Tibial artery (tissue), 4 donors: ENCODE measurements around the gene GCLC.

Experiments
- DNase-seq, 2 donors: peaks; one replicate each; pipeline ENCODE4 v3.0.0-alpha.2; 2019
- H3K27ac ChIP-seq, 2 donors: fragments of 200-600 bp; sonication (generic) in 1 of 2; 1 replicate in 1 of 2; 2 replicates in 1 of 2; pipeline ENCODE4 v1.5.1; 2018 to 2019; ENCODE audit warnings: mild to moderate bottlenecking in 1 of 2
- H3K27me3 ChIP-seq, 2 donors: fragments of 200-600 bp; sonication (generic) in 1 of 2; one replicate each; pipeline versions ENCODE4 v1.5.1 to v1.6.0; 2016 to 2019
- H3K36me3 ChIP-seq, 3 donors: fragments of 200-600 bp; sonication (generic) in 2 of 3; one replicate each; pipeline ENCODE4 v1.5.1; 2016 to 2019; ENCODE audit warnings: mild to moderate bottlenecking in 2 of 3
- H3K4me1 ChIP-seq, 4 donors: fragments of 200-600 bp; sonication (generic) in 2 of 4; 1 replicate in 3 of 4; 2 replicates in 1 of 4; pipeline ENCODE4 v1.5.1; 2016 to 2019
- H3K4me3 ChIP-seq, 2 donors: fragments of 200-600 bp; sonication (generic) in 1 of 2; 1 replicate in 1 of 2; 2 replicates in 1 of 2; pipeline ENCODE4 v1.5.1; 2018 to 2019; ENCODE audit warnings: mild to moderate bottlenecking in 2 of 2
- H3K9me3 ChIP-seq, 3 donors: fragments of 200-600 bp; sonication (generic) in 1 of 3; one replicate each; pipeline ENCODE4 v1.5.1; 2016 to 2019
- CTCF ChIP-seq, 2 experiments: fragments of 200-600 bp in 1 of 2; fragments of 450-650 bp in 1 of 2; IDR thresholded peaks; one replicate each; pipeline ENCODE4 v1.5.1; 2017 to 2019; ENCODE audit warnings: antibody characterized with exemption in 2 of 2, mild to moderate bottlenecking in 1 of 2, moderate library complexity in 1 of 2
- intact Hi-C: fragments of 100-400 bp; cut with DNase I; formaldehyde crosslinking; loops from one replicate; pipeline ENCODE4 v1.15.0; 2023; ENCODE audit warnings: low total_unique reads

Gene GCLC

GRCh38 chr6:53587291-53587690, 42.4 kb upstream of the GCLC start:
- Histone ChIP-seq H3K4me3 (no peak overlapping the region), H3K4me1 (peaks cover 0 to 4% (median 0%) of the 10 kb centered on the region in 4 donors), H3K9me3 (no peaks in the 10 kb centered on the region), H3K27me3 (no peaks in the 10 kb centered on the region), H3K36me3 (no peaks in the 10 kb centered on the region), H3K27ac (no peak overlapping the region)
- TF ChIP-seq CTCF (IDR thresholded peaks at IDR 0.05), result no peak
- DNase-seq, result no peak
- intact Hi-C loops, result no loop called here

- no peaks in the 10 kb centered on the region for H3K36me3 ChIP-seq
- no peaks in the 10 kb centered on the region for H3K9me3 ChIP-seq
- TF ChIP-seq CTCF (IDR thresholded peaks at IDR 0.05), result no peak
- H3K27me3 ChIP-seq, result no peaks in the 10 kb centered on the region
- intact Hi-C loops, result no loop called here
- H3K27ac ChIP-seq, result no peak overlapping the region
- peak in 1 of 2 donors; percentile 22 for DNase-seq
- H3K4me3 ChIP-seq, result no peak overlapping the region
- peaks cover 0 to 10% (median 1%) of the 10 kb centered on the region in 4 donors for H3K4me1 ChIP-seq
Observed at GRCh38 chr6:53585208-53585900, 40.5 kb upstream of the GCLC start.

DNA sequence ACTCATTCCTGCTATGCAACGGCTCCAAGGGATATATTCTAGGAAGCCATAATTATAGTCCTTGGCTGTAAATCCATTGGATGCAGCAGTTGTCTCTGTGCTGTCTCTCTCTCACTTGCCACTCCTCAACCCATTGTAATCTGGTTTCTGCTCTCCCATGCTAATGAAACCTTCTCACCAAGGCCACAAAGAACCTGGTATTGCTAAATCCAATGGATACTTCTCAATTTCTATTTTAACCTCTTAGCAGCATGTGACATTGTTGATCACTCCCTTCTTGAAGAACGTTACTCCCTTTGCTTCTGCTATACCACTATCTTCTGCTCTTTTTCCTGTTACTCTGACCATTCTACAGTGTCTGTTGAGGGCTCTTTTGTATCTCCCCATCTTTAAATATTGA, 39.8 kb upstream of the GCLC start:
- Histone ChIP-seq H3K9me3 (no peaks in the 10 kb centered on the region), H3K27me3 (no peaks in the 10 kb centered on the region), H3K4me1 (peaks cover 0 to 10% (median 1%) of the 10 kb centered on the region in 4 donors), H3K36me3 (no peaks in the 10 kb centered on the region), H3K27ac (no peak overlapping the region), H3K4me3 (no peak overlapping the region)
- no peak for TF ChIP-seq CTCF (IDR thresholded peaks at IDR 0.05)
- intact Hi-C loops, result no loop called here
- DNase-seq, result no peak

DNA sequence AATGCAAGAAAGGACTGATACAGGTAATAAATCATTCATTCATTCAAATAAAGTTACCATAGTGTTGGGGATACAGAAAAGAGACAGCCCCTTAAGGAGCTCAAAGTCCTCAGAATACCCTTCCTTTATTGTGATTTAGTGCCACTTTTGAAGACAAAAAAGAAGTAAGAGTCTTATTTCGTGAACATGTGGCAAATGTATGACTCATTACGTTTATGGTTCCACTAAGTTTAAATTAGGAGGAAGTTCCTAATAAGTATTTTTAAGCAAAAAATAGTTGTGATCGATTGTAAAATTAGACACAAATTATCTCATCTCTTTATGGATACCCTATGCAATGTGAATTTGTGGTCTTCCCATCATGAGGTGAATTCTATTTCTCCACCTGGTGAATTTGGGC, 38.5 kb upstream of the GCLC start:
- no peak overlapping the region for H3K4me3 ChIP-seq
- peaks cover 0 to 10% (median 1%) of the 10 kb centered on the region in 4 donors for H3K4me1 ChIP-seq
- intact Hi-C loops, result no loop called here
- H3K27ac ChIP-seq, result no peak overlapping the region
- no peaks in the 10 kb centered on the region for H3K27me3 ChIP-seq
- TF ChIP-seq CTCF (IDR thresholded peaks at IDR 0.05), result no peak
- no peak for DNase-seq
- H3K36me3 ChIP-seq, result no peaks in the 10 kb centered on the region
- H3K9me3 ChIP-seq, result no peaks in the 10 kb centered on the region

- Histone ChIP-seq H3K4me1 (peaks cover 0 to 10% (median 1%) of the 10 kb centered on the region in 4 donors), H3K4me3 (no peak overlapping the region), H3K27me3 (no peaks in the 10 kb centered on the region), H3K9me3 (no peaks in the 10 kb centered on the region), H3K27ac (no peak overlapping the region), H3K36me3 (no peaks in the 10 kb centered on the region)
- intact Hi-C loops, result no loop called here
- no peak for TF ChIP-seq CTCF (IDR thresholded peaks at IDR 0.05)
- DNase-seq, result no peak
Observed at GRCh38 chr6:53582963-53583362, 38.1 kb upstream of the GCLC start.
